ENCODE data around the gene ADAMTS16. TPM values are rescaled to one million over a fixed set of nuclear protein-coding genes. Genes with fewer than 3 reads are reported as not detected.

The ADAMTS16 gene
- total RNA-seq (3.2 and 5.9 TPM in 2 replicates), polyA plus RNA-seq (2.0 and 2.2 TPM in 2 replicates)

DNA sequence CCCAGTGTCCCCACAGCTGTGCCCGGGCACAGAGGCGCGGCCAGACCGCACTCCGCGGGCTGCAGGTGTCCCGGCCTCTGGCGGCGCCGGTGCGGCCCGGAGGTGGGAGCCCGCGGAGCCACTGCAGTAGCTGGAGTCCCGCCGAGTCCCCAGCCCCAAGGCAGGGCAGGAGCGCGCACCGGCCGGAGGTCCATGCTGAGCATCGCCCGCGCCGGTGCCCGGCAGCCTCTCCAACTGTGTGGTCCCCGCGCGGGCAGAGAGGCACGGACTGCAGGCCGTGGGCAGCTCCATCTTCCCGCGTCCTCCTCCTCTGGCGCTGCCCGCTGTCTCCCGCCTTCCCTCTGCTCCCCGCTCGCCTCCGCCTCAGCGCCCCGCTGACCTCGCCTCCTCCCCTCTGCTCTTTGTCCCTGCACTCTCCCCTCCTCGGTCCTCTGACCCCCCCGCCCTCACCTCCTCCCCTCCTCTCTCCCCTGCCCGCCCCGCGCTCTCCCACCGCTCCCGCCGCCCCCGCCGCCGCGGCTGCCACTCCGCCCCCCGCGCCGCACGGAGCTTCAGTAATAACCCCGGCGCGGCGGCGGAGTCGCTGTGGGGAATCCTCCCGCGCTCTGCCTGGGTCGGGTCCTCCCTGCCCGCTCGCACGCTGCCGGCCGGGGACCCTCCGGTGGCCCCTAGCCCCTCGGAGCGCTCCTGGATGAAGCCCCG lies at the start of gene ADAMTS16:
Gene ADAMTS16, plus strand, starts transcription at position 554 of the 702 bp plus-strand sequence. Its CDS starts 138 bp downstream, at position 692.
- Histone ChIP-seq H3K27me3 (peaks cover 26% of the 10 kb centered on the region), H2AFZ (peak within 1 kb of the TSS; percentile 23), H3K36me3 (replicated peaks; ENCODE audit: insufficient read depth, low read depth) (no peaks in the 10 kb centered on the region), H3K79me2 (no peaks in the 10 kb centered on the region), H3K4me2 (peak within 1 kb of the TSS; percentile 96), H4K20me1 (ENCODE audit: insufficient read depth, poor library complexity, severe bottlenecking) (no peaks in the 10 kb centered on the region), H3K9me3 (ENCODE audit: low read depth) (no peaks in the 10 kb centered on the region), H3K4me3 (peak within 1 kb of the TSS; percentile 52), H3K4me1 (ENCODE audit: insufficient read depth) (peaks cover 9% of the 10 kb centered on the region), H3K9me2 (replicated peaks; ENCODE audit: insufficient read depth) (no peaks in the 10 kb centered on the region), H3K27ac (no peak within 1 kb of the TSS)
- under 1% methylated on average over 47 of the region's 76 CpGs for WGBS (ENCODE audit: low lambda C conversion rate, missing lambda C conversion rate)
- TF ChIP-seq EZH2 (IDR thresholded peaks at IDR 0.05; ENCODE audit: borderline replicate concordance) = peak; percentile 21
- TF ChIP-seq, protein P1, sequence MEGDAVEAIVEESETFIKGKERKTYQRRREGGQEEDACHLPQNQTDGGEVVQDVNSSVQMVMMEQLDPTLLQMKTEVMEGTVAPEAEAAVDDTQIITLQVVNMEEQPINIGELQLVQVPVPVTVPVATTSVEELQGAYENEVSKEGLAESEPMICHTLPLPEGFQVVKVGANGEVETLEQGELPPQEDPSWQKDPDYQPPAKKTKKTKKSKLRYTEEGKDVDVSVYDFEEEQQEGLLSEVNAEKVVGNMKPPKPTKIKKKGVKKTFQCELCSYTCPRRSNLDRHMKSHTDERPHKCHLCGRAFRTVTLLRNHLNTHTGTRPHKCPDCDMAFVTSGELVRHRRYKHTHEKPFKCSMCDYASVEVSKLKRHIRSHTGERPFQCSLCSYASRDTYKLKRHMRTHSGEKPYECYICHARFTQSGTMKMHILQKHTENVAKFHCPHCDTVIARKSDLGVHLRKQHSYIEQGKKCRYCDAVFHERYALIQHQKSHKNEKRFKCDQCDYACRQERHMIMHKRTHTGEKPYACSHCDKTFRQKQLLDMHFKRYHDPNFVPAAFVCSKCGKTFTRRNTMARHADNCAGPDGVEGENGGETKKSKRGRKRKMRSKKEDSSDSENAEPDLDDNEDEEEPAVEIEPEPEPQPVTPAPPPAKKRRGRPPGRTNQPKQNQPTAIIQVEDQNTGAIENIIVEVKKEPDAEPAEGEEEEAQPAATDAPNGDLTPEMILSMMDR (IDR thresholded peaks at IDR 0.05; ENCODE audit: poor library complexity) = no peak
- TF ChIP-seq EZH2phosphoT487 (IDR thresholded peaks at IDR 0.05; ENCODE audit: low read depth, severe bottlenecking, unreplicated experiment) = peak; percentile 1
- peak; percentile 48 for DNase-seq (ENCODE audit: low spot score)

DNA sequence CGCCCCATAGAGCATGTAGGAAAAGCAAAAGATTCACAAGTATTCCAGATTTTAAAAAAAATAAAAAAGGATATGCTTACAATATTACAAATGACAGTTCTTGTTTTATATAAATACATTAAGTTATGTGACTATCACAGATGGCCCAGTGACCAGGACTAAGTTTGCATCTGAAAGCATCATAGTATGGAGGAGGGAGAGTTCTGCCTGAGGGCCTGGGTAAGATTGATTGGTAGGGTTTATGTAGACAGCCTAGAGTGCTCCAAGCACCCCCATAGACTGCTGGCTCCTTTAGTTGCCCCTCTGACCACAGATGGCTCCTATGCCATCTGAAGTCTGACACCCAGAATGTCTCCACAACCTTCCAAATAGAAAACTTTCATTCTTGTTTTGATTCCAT lies 48.0 kb upstream of the ADAMTS16 start:
- TF ChIP-seq EZH2 (IDR thresholded peaks at IDR 0.05; ENCODE audit: borderline replicate concordance) (no peak), EZH2phosphoT487 (IDR thresholded peaks at IDR 0.05; ENCODE audit: low read depth, severe bottlenecking, unreplicated experiment) (no peak)
- TF ChIP-seq, protein P1 (IDR thresholded peaks at IDR 0.05; ENCODE audit: poor library complexity) = no peak
- DNase-seq (ENCODE audit: low spot score) = no peak
- H3K4me3 ChIP-seq = no peak overlapping the region
- H3K4me2 ChIP-seq = no peak overlapping the region
- H3K27me3 ChIP-seq = no peaks in the 10 kb centered on the region
- 0% methylated on average over 1 of the region's 1 CpG for WGBS (ENCODE audit: low lambda C conversion rate, missing lambda C conversion rate)
- no peaks in the 10 kb centered on the region for H3K36me3 ChIP-seq (replicated peaks; ENCODE audit: insufficient read depth, low read depth)
- H3K4me1 ChIP-seq (ENCODE audit: insufficient read depth) = no peaks in the 10 kb centered on the region
- H2AFZ ChIP-seq = no peak overlapping the region
- no peak overlapping the region for H3K27ac ChIP-seq
- no peaks in the 10 kb centered on the region for H3K9me3 ChIP-seq (ENCODE audit: low read depth)
- no peaks in the 10 kb centered on the region for H3K9me2 ChIP-seq (replicated peaks; ENCODE audit: insufficient read depth)
- no peaks in the 10 kb centered on the region for H4K20me1 ChIP-seq (ENCODE audit: insufficient read depth, poor library complexity, severe bottlenecking)
- H3K79me2 ChIP-seq = no peaks in the 10 kb centered on the region

DNA sequence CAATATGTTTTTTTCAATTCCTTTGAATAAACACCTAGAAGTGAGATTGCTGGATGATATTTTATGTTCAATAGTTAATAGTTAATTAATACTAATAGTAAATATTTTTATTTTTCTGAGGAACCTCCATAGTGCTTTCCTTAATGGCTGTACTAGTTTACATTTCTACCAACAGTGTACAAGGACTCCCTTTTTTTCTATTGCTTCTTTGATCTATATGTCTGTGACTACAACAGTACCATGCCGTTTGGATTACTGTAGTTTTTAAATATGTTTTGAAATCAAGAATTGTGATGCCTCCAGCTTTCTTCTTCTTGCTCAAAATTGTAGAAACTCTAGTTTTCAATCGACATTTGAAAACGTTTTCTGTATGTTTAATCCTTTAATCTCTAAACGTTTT lies 39.5 kb upstream of the ADAMTS16 start:
- no peak overlapping the region for H3K4me3 ChIP-seq
- TF ChIP-seq EZH2 (IDR thresholded peaks at IDR 0.05; ENCODE audit: borderline replicate concordance) (no peak), EZH2phosphoT487 (IDR thresholded peaks at IDR 0.05; ENCODE audit: low read depth, severe bottlenecking, unreplicated experiment) (no peak)
- TF ChIP-seq, protein P1 (IDR thresholded peaks at IDR 0.05; ENCODE audit: poor library complexity) = no peak
- no peaks in the 10 kb centered on the region for H3K9me3 ChIP-seq (ENCODE audit: low read depth)
- H3K4me2 ChIP-seq = no peak overlapping the region
- no peaks in the 10 kb centered on the region for H3K79me2 ChIP-seq
- no peaks in the 10 kb centered on the region for H4K20me1 ChIP-seq (ENCODE audit: insufficient read depth, poor library complexity, severe bottlenecking)
- no peak overlapping the region for H2AFZ ChIP-seq
- no peaks in the 10 kb centered on the region for H3K4me1 ChIP-seq (ENCODE audit: insufficient read depth)
- WGBS (ENCODE audit: low lambda C conversion rate, missing lambda C conversion rate) = 88% methylated on average over 4 of the region's 4 CpGs
- no peak overlapping the region for H3K27ac ChIP-seq
- no peak for DNase-seq (ENCODE audit: low spot score)
- no peaks in the 10 kb centered on the region for H3K9me2 ChIP-seq (replicated peaks; ENCODE audit: insufficient read depth)
- no peaks in the 10 kb centered on the region for H3K36me3 ChIP-seq (replicated peaks; ENCODE audit: insufficient read depth, low read depth)
- H3K27me3 ChIP-seq = no peaks in the 10 kb centered on the region

All from hepatocyte (in vitro differentiated cells).